ENCODE results near the gene THAP12.

Gene THAP12

GRCh38 chr11:76347466-76347865 lies 33.5 kb downstream of the THAP12 start:
- Histone ChIP-seq H3K27me3 (ENCODE audit: insufficient read depth, low read length) (no peaks in the 10 kb centered on the region), H3K36me3 (ENCODE audit: insufficient read depth, low read length) (peaks cover 19% of the 10 kb centered on the region), H3K4me3 (ENCODE audit: low read length) (no peak overlapping the region), H3K4me1 (ENCODE audit: insufficient read depth, low read length) (no peaks in the 10 kb centered on the region), H3K9me3 (ENCODE audit: insufficient read depth, low read depth, low read length) (no peaks in the 10 kb centered on the region), H3K27ac (ENCODE audit: low read depth, low read length) (no peak overlapping the region), H3K9ac (ENCODE audit: low read depth, low read length) (no peak overlapping the region)
- WGBS = 94% methylated on average over 1 of the region's 2 CpGs

GRCh38 chr11:76339221-76339620 lies 41.7 kb downstream of the THAP12 start:
- Histone ChIP-seq H3K9me3 (ENCODE audit: insufficient read depth, low read depth, low read length) (peaks cover 23% of the 10 kb centered on the region), H3K4me1 (ENCODE audit: insufficient read depth, low read length) (no peaks in the 10 kb centered on the region), H3K4me3 (ENCODE audit: low read length) (no peak overlapping the region), H3K36me3 (ENCODE audit: insufficient read depth, low read length) (no peaks in the 10 kb centered on the region), H3K27ac (ENCODE audit: low read depth, low read length) (no peak overlapping the region), H3K27me3 (ENCODE audit: insufficient read depth, low read length) (no peaks in the 10 kb centered on the region), H3K9ac (ENCODE audit: low read depth, low read length) (no peak overlapping the region)
- WGBS = 90% methylated on average over 6 of the region's 6 CpGs

- H3K9me3 ChIP-seq (ENCODE audit: insufficient read depth, low read depth, low read length) = peaks cover 26% of the 10 kb centered on the region
- H3K9ac ChIP-seq (ENCODE audit: low read depth, low read length) = no peak overlapping the region
- H3K27me3 ChIP-seq (ENCODE audit: insufficient read depth, low read length) = no peaks in the 10 kb centered on the region
- no peaks in the 10 kb centered on the region for H3K4me1 ChIP-seq (ENCODE audit: insufficient read depth, low read length)
- H3K4me3 ChIP-seq (ENCODE audit: low read length) = no peak overlapping the region
- no peak overlapping the region for H3K27ac ChIP-seq (ENCODE audit: low read depth, low read length)
- no peaks in the 10 kb centered on the region for H3K36me3 ChIP-seq (ENCODE audit: insufficient read depth, low read length)
- 91% methylated on average over 4 of the region's 4 CpGs for WGBS
Observed at GRCh38 chr11:76337923-76338322, 43.0 kb downstream of the THAP12 start.

GRCh38 chr11:76337469-76337868 lies 43.5 kb downstream of the THAP12 start:
- 95% methylated on average over 1 of the region's 1 CpG for WGBS
- H3K4me1 ChIP-seq (ENCODE audit: insufficient read depth, low read length) = no peaks in the 10 kb centered on the region

GRCh38 chr11:76336597-76336996 lies 44.3 kb downstream of the THAP12 start:
- Histone ChIP-seq H3K27me3 (ENCODE audit: insufficient read depth, low read length) (no peaks in the 10 kb centered on the region), H3K27ac (ENCODE audit: low read depth, low read length) (no peak overlapping the region), H3K36me3 (ENCODE audit: insufficient read depth, low read length) (no peaks in the 10 kb centered on the region), H3K4me1 (ENCODE audit: insufficient read depth, low read length) (no peaks in the 10 kb centered on the region), H3K9me3 (ENCODE audit: insufficient read depth, low read depth, low read length) (peaks cover 26% of the 10 kb centered on the region), H3K4me3 (ENCODE audit: low read length) (no peak overlapping the region), H3K9ac (ENCODE audit: low read depth, low read length) (no peak overlapping the region)
- WGBS = 88% methylated on average over 2 of the region's 2 CpGs

More at GRCh38 chr11:76337469-76337868, 43.5 kb downstream of the THAP12 start:
- no peak overlapping the region for H3K27ac ChIP-seq (ENCODE audit: low read depth, low read length)
- H3K4me3 ChIP-seq (ENCODE audit: low read length) = no peak overlapping the region
- H3K36me3 ChIP-seq (ENCODE audit: insufficient read depth, low read length) = no peaks in the 10 kb centered on the region
- H3K27me3 ChIP-seq (ENCODE audit: insufficient read depth, low read length) = no peaks in the 10 kb centered on the region
- H3K9me3 ChIP-seq (ENCODE audit: insufficient read depth, low read depth, low read length) = peaks cover 26% of the 10 kb centered on the region
- H3K9ac ChIP-seq (ENCODE audit: low read depth, low read length) = no peak overlapping the region

GRCh38 chr11:76335842-76336241 lies 45.1 kb downstream of the THAP12 start:
- Histone ChIP-seq H3K36me3 (ENCODE audit: insufficient read depth, low read length) (no peaks in the 10 kb centered on the region), H3K9ac (ENCODE audit: low read depth, low read length) (no peak overlapping the region), H3K4me3 (ENCODE audit: low read length) (no peak overlapping the region), H3K27ac (ENCODE audit: low read depth, low read length) (no peak overlapping the region), H3K27me3 (ENCODE audit: insufficient read depth, low read length) (no peaks in the 10 kb centered on the region), H3K9me3 (ENCODE audit: insufficient read depth, low read depth, low read length) (peaks cover 26% of the 10 kb centered on the region), H3K4me1 (ENCODE audit: insufficient read depth, low read length) (no peaks in the 10 kb centered on the region)

- peaks cover 26% of the 10 kb centered on the region for H3K9me3 ChIP-seq (ENCODE audit: insufficient read depth, low read depth, low read length)
- H3K9ac ChIP-seq (ENCODE audit: low read depth, low read length) = no peak overlapping the region
- H3K27ac ChIP-seq (ENCODE audit: low read depth, low read length) = no peak overlapping the region
- H3K4me1 ChIP-seq (ENCODE audit: insufficient read depth, low read length) = peaks cover 2% of the 10 kb centered on the region; the same call in 1 of the 2 replicates
- H3K4me3 ChIP-seq (ENCODE audit: low read length) = no peak overlapping the region
- no peaks in the 10 kb centered on the region for H3K36me3 ChIP-seq (ENCODE audit: insufficient read depth, low read length)
- H3K27me3 ChIP-seq (ENCODE audit: insufficient read depth, low read length) = no peaks in the 10 kb centered on the region
- 92% methylated on average over 5 of the region's 5 CpGs for WGBS
Observed at GRCh38 chr11:76334826-76335389, 46.0 kb downstream of the THAP12 start.

- 91% methylated on average over 7 of the region's 7 CpGs for WGBS
- no peak overlapping the region for H3K27ac ChIP-seq (ENCODE audit: low read depth, low read length)
Observed at GRCh38 chr11:76330651-76331050, 50.3 kb downstream of the THAP12 start.

GRCh38 chr11:76329983-76330382 lies 50.9 kb downstream of the THAP12 start:
- peaks cover 13% of the 10 kb centered on the region; the same call in 1 of the 2 replicates for H3K4me1 ChIP-seq (ENCODE audit: insufficient read depth, low read length)
- no peak overlapping the region for H3K4me3 ChIP-seq (ENCODE audit: low read length)
- H3K9ac ChIP-seq (ENCODE audit: low read depth, low read length) = no peak overlapping the region
- H3K27me3 ChIP-seq (ENCODE audit: insufficient read depth, low read length) = no peaks in the 10 kb centered on the region
- H3K27ac ChIP-seq (ENCODE audit: low read depth, low read length) = 0 out of 2 replicates have a peak overlapping the region, but pooled peaks have one; percentile 10
- WGBS = 50% methylated on average over 3 of the region's 4 CpGs
- peaks cover 10% of the 10 kb centered on the region; the same call in 1 of the 2 replicates for H3K9me3 ChIP-seq (ENCODE audit: insufficient read depth, low read depth, low read length)
- no peaks in the 10 kb centered on the region for H3K36me3 ChIP-seq (ENCODE audit: insufficient read depth, low read length)

More at GRCh38 chr11:76330651-76331050, 50.3 kb downstream of the THAP12 start:
- Histone ChIP-seq H3K4me1 (ENCODE audit: insufficient read depth, low read length) (peaks cover 13% of the 10 kb centered on the region; the same call in 1 of the 2 replicates), H3K36me3 (ENCODE audit: insufficient read depth, low read length) (no peaks in the 10 kb centered on the region), H3K9ac (ENCODE audit: low read depth, low read length) (no peak overlapping the region), H3K27me3 (ENCODE audit: insufficient read depth, low read length) (no peaks in the 10 kb centered on the region), H3K9me3 (ENCODE audit: insufficient read depth, low read depth, low read length) (peaks cover 17% of the 10 kb centered on the region), H3K4me3 (ENCODE audit: low read length) (no peak overlapping the region)

GRCh38 chr11:76329084-76329648 lies 51.8 kb downstream of the THAP12 start:
- no peaks in the 10 kb centered on the region for H3K36me3 ChIP-seq (ENCODE audit: insufficient read depth, low read length)
- no peak overlapping the region for H3K9ac ChIP-seq (ENCODE audit: low read depth, low read length)
- 0 out of 2 replicates have a peak, but pooled peaks cover 2% of the 10 kb centered on the region for H3K9me3 ChIP-seq (ENCODE audit: insufficient read depth, low read depth, low read length)
- no peaks in the 10 kb centered on the region for H3K27me3 ChIP-seq (ENCODE audit: insufficient read depth, low read length)
- 63% methylated on average over 8 of the region's 8 CpGs for WGBS
- no peak overlapping the region for H3K27ac ChIP-seq (ENCODE audit: low read depth, low read length)
- H3K4me3 ChIP-seq (ENCODE audit: low read length) = no peak overlapping the region
- peaks cover 13% of the 10 kb centered on the region; the same call in 1 of the 2 replicates for H3K4me1 ChIP-seq (ENCODE audit: insufficient read depth, low read length)

- Histone ChIP-seq H3K4me1 (ENCODE audit: insufficient read depth, low read length) (peaks cover 13% of the 10 kb centered on the region; the same call in 1 of the 2 replicates), H3K9me3 (ENCODE audit: insufficient read depth, low read depth, low read length) (no peaks in the 10 kb centered on the region), H3K27ac (ENCODE audit: low read depth, low read length) (no peak overlapping the region), H3K27me3 (ENCODE audit: insufficient read depth, low read length) (peaks cover 5% of the 10 kb centered on the region), H3K4me3 (ENCODE audit: low read length) (no peak overlapping the region), H3K36me3 (ENCODE audit: insufficient read depth, low read length) (no peaks in the 10 kb centered on the region), H3K9ac (ENCODE audit: low read depth, low read length) (no peak overlapping the region)
- 88% methylated on average over 9 of the region's 9 CpGs for WGBS
Observed at GRCh38 chr11:76327756-76328388, 53.1 kb downstream of the THAP12 start.
